GM21423 (cell line): Measurements from ENCODE around the gene PIK3CB.
"Not testable (repeated sequence)": the region's sequence is repeated elsewhere in the genome, so short reads cannot be mapped to it uniquely, and the experiment has no call there.

Experiments used
- ATAC-seq: cut with Tn5 transposase; IDR thresholded peaks from one replicate; pipeline ENCODE4 v1.9.1; 2021; ENCODE audit warnings: mild to moderate bottlenecking, moderate library complexity; ENCODE audit not compliant: unreplicated experiment

The PIK3CB gene

DNA sequence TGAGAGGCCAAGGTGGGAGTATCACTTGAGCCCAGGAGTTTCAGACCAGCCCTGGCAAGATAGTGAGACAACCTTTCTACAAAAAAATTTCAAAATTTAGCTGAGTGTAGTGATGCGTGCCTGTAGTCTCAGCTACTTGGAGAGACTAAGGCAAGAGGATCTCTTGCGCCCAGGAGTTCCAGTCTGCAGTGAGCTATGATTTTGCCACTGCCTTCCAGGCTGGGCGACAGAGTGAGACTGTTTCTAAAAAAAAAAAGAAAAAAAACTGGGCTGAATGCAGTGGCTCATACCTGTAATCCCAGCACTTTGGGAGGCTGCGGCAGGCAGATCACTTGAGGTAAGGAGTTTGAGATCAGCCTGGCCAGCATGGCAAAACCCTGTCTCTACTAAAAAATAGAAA is 14.0 kb upstream of the PIK3CB start:
- no peak for ATAC-seq

DNA sequence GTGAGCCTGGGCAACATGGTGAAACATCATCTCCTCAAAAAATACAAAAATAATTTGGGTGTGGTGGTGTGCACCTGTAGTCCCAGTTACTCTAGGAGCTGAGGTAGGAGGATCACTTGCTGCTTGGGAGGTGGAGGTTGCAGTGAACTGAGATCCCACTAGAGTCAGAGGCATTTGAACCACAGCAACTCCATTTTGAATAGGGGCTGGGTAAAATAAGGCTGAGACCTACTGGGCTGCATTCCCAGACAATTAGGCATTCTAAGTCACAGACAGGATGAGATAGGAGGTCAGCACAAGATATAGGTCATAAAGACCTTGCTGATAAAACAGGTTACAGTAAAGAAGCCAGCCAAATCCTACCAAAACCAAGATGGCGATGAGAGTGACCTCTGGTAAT is 12.1 kb upstream of the PIK3CB start:
- ATAC-seq, result not testable (repeated sequence)

DNA sequence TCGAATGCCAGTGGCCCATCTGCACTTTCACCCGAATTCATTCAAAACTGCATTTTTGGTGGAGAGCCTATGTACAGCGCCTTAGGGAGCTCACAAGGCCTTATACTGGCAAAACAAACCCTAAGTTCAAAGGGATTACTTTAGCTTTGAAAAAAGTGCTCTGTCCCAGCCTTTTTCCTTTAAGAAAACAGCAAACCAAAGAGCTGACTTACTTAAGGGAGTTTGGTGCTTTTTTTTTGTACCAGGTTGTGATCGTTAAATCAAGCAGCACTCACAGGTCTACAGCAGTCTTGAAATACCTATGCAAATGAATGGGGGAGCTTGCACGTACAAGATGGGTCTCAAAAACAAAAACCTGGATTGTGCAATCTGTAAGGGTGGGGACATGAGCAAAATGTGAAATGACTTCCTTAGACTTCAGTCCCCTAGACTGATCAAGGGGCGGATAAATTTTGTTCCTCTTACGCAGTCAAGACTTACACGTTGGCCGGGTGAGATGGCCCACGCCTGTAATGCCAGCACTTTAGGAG is 11.6 kb upstream of the PIK3CB start:
- ATAC-seq, result no peak

DNA sequence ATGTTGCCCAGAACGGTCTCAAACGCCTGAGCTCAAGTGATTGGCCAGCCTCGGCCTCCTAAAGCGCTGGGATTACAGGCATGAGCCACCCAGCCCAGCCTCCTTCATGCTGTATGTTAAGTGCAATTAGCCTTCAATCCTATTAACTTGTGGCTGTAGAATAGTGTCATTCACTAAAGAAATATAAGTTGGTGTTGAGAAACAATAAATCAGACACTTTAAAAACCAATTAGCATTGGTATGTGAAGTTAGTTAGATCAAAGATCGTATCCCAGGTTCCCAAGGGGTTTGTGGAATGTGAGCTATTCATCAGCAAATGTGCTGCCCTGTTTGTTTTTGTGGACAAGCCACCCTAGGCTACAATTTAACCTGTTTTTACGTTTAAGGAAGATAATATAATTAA is 11.0 kb upstream of the PIK3CB start:
- no peak for ATAC-seq

DNA sequence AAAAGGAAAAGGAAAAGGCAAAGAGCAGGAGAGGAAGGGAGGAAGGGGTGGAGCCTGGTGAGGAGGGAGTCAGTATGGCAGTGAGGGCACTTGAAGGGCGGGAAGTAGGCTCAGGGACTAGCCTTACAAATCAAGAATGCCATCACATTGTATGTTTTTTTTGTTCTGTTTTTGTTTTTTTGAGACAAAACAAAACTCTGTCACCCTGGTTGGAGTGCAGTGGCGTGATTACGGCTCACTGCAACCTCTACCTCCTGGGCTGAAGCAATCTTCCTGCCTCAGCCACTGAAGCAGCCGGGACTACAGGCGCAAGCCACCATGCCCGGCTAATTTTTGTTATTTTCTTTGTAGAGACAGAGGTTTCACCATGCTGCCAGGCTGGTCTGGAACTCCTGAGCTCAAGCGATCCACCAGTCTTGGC is 10.5 kb upstream of the PIK3CB start:
- no peak for ATAC-seq

DNA sequence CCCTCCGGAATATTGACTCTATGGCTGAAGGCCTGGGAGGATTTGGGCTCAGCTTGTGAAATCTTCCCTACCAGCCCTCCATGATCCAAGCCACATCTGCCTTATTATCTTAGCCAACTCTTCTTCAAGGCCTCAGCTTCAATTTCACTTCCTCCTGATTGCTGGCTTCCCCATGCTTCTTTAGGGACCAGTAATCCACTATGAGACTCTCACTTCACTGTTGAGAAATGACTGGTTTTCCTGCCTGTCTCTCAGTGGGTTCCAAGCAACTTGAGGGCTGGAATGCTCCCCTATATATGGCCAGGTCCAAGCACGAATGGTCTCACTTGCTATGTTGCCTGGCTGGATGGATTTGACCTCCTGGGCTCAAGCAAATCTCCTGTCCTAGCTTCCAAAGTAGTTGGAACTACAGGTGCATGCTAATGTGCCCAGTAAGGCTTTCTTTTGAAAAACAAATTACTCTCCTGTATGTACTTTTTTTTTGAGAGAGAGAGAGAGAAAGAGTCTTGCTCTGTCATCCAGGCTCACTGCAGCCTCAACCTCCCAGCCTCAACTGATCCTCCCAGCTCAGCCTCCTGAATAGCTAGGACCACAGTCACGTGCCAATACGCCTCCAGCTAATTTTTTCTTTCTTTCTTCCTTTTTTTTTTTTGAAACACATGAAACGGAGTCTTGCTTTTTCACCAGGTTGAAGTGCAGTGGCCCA is 7.9 kb upstream of the PIK3CB start:
- peak; percentile 73 for ATAC-seq

DNA sequence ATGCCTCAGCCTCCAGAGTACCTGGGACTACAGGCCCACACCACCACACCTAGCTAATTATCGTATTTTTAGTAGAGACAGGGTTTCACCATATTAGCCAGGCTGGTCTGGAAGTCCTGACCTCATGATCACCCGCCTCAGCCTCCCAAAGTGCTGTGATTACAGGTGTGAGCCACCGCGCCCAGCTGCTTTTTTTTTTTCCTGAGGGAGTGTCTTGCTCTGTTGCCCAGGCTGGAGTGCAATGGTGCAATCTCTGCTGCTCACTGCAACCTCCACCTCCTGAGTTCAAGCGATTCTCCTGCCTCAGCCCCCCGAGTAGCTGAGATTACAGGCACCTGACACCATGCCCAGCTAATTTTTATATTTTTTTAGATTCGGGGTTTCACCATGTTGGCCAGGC is 3.7 kb upstream of the PIK3CB start:
- not testable (repeated sequence) for ATAC-seq

DNA sequence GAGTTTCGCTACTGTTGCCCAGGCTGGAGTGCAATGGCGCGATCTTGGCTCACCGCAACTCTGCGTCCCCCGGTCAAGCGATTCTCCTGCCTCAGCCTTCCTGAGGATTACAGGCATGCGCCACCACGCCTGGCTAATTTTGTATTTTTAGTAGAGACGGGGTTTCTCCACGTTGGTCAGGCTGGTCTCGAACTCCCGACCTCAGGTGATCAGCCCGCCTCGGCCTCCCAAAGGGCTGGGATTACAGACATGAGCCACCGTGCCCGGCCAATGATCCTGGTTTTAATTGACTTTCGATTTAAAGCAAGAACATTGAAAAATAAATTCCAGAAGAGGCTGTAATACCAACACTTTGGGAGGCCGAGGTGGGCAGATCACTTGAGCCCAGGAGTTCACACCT is 1.1 kb upstream of the PIK3CB start:
- not testable (repeated sequence) for ATAC-seq

DNA sequence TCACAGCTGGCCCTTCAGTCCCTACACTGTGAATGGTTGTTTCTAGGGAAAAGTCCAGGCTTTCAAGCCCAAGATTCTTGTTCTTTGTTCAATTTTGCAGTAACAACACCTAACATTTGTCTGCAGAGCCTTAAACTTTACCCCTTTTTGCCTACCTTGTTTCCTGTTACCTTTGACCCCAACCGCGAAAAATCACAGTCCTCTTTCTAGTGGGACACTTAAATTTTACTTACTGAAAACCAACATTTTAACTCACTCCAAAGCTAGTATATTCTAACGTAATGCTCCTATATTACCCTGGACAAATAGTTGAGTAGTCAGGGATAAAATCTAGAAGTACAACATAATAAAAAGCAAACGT is 649 bp upstream of the PIK3CB start:
- peak; percentile 1 for ATAC-seq

DNA sequence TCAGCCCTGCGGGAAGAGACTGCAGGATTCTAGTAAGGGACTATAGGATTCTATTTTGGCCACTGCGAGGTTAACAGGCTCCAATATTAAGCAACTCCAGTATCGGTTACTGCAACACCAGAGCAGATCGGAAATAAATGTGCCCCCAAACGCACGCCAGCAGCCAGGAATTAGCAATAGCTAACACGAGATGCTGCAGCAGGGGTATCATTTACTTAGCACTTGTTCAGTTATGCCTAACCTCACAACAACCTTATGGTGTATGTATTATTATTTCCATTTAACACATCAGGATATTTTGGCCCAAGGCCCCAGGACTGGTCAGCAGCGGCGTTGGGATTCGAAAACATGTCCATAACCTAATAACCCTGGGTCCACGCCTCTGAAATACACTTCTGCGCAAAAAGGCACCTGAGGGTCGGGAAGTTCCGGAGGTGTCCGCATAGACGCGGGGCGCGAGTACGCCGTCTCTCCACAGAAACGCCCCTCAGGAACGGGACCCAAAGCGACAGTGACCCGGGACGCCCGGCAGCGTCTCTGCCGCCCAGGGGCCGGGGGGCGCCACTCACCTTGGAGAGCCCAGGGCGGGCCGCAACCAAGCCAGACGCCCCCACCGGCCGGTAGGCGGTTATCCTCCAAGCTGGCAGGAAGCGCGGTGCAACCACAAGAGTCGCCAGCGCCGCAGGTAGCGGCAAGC is 681 bp downstream of the PIK3CB start:
- ATAC-seq, result peak; percentile 50

DNA sequence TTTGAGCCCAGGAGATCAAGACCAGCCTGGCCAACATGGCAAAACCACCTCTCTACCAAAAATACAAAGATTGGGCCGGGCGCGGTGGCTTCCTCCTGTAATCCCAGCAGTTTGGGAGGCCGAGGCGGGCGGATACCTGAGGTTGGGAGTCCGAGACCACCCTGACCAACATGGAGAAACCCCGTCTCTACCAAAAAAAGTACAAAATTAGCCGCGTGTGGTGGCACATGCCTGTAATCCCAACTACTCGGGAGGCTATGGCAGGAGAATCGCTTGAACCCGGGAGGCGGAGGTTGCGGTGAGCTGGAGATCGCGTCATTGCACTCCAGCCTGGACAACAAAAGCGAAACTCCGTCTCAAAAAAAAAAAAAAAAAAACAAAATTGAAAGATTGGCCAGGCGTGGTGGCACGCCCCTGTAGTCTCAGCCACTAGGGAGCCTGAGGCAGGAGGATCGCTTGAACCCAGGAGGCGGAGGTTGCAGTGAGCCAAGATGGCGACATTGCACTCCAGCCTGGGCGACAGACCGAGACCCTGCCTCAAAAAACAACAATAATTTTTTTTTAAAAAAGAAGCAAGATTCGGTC is 2.2 kb downstream of the PIK3CB start:
- ATAC-seq, result not testable (repeated sequence)

DNA sequence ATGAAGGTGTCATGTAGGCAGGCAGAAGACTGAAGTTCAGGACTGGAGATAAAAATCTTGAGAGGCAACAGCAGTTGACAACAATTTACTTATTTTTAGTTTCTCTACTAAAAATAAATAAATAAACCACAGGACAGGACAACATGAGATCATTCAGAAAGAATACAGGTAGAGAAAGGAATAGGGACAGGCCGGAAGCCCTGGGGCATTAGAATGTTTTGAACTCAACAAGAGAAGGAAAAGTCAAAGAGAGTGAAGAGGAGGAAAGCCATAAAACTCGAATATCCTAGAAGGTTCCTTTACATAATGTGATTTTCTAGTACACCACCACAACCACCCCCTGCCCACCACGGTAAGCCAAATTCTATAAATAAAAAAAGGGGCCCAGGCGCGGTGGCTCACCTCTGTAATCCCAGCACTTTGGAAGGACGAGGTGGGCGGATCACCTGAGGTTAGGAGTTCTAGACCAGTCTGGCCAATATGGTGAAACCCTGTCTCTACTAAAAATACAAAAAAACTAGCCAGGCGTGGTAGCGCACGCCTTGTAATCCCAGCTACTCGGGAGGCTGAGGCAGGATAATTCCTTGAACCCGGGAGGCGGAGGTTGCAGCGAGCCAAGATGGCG is 4.7 kb downstream of the PIK3CB start:
- no peak for ATAC-seq

DNA sequence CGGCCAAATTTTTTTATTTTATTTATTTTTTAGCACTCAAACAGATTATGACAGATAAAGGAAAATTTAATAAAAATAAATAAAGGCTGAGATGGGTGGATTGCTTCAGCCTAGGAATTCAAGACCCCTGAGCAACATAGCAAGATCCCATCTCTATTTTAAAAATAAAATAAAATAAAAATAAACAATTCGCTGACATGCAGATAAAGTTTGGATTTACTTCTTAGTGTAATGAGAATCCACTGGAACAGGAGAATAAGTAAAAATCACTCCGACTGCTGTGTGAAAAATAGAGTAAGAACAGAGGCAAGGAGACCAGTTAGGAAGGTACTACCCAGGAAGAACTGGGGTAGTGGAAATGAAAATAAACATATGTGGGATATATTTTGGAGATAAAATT is 5.6 kb downstream of the PIK3CB start:
- ATAC-seq, result no peak

DNA sequence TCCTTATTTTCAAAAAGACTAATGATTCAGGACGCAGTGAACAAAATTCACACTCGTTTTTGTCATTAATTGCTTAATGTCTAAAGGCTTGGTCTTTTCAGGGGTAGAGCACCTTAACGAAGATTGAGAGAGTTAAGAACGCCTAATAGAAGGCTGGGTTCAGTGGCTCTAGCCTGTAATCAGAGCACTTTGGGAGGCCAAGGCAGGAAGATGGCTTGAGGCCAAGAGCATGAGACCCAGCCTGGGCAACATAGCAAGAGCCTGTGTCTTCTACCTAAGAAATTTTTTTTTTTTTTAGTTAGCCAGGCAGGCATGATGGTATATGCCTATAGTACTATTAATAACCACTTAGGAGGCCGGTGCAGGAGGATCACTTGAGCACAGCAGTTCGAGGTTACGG is 7.5 kb downstream of the PIK3CB start:
- no peak for ATAC-seq

DNA sequence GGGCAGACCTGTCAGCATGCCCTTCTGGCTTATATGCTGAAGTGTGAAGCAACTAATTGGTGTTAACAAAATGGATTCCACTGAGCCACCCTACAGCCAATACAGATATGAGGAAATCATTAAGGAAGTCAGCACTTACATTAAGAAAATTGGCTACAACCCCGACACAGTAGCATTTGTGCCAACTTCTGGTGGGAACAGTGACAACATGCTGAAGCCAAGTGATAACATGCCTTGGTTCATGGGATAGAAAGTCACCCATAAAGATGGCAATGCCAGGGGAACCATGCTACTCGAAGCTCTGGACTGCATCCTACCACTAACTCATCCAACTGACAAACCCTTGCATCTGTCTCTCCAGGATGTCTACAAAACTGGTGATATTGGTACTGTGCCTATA is 9.4 kb downstream of the PIK3CB start:
- no peak for ATAC-seq

DNA sequence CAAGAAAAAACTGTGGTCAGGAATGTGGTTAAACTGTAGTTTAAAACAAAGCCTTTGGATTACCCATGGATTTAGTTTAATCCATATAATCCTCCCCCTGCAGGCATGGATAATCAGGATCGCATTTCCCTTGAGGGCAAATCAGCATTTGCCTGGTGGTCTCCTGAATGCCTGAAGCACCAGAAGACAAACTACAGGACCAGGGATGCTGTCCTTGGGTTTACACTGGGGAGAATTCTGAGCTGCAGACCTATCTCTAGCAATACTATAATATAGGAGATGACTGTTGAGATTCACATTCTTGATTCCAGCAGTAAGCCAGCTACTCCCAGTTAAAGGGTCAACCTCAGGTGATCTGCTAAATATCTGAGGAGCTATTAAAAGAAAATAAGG is 10.6 kb downstream of the PIK3CB start:
- ATAC-seq, result no peak

DNA sequence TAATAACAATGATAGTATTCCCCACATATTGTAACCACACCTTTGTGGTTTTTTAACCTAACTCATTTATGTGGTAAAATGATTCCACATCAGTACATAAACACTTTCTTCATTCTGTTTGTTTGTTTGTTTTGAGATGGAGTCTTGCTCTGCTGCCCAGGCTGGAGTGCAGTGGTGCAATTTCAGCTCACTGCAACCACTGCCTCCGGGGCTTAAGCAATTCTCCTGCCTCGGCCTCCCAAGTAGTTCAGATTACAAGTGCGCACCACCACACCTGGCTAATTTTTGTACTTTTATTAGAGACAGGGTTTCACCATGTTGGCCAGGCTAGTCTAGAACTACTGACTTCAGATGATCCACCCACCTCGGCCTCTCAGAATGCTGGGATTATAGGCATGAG is 14.3 kb downstream of the PIK3CB start:
- ATAC-seq, result not testable (repeated sequence)

DNA sequence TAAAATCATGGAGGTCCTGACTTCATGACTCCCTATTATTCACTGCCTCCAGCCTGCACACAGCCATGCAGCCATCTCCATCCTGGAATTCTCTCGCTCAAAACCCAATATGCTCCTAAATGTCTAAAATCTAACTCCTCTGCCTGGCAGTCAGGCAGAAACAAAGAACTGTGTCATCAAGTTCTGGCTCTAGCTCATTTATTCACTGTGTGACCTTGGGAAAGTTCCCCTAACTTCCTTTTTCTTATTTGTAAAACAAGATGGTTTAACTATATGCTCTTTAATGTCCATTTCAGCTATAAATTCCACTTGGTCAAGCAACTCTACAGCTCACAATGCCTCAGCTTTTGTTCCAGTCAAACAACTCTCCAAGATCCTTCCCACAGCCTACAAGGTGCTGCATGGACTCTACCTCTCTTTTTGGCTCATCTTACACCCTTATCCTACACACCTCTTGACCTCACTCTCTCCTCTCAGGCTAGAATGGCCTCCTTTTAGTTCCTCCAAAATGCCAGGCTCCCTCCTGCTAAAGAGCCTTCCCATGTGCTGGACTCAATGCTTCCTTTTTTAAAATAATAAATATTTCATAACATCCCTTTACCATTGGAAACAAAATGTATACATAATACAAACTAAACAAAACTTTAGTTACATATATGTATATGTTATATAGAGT is 16.4 kb downstream of the PIK3CB start:
- no peak for ATAC-seq

DNA sequence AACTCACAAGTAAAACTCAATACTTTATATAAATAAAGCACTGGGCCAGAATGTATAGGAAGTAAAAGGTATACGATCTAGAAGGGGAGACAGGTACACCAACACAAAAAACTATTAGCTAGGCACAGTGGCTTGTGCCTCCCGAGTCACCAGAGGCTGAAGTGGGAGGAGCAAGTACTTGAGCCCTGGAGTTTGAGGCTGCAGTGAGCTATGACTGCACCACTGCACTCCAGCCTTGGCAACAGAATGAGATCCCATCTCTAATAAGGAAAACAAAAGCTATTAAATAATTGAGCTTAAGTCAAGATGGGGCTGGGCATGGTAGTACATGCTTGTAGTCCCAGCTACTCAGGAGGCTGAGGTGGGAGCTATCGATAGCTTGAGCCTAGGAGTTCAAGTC is 17.0 kb downstream of the PIK3CB start:
- ATAC-seq, result no peak

DNA sequence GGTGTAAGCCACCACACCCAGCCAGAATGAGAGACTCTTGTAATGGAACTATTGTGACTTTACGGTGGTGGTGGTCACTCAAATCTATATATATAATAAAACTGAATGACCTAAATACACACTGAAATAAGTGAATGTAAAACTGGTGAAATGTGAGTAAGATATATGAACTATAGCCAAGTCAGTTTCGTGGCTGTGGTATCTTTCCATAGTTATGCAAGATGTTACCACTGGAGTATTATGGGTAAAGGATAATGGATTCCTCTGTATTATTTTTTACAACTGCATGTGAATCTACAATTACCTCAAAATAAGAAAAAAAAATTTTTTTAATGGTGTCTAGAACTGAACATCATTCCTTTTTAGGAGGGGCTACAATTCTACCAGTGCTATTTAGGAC is 21.9 kb downstream of the PIK3CB start:
- ATAC-seq, result no peak
